Panc1 (cell line): ENCODE data around the gene GGT6.

Source experiments
- CTCF ChIP-seq: fragments of 450-650 bp; IDR thresholded peaks from 2 replicates; pipeline ENCODE4 v1.5.1; 2017; ENCODE audit warnings: mild to moderate bottlenecking
- POLR2AphosphoS5 ChIP-seq: IDR thresholded peaks from 2 replicates; pipeline ENCODE4 v1.6.1; 2012; ENCODE audit warnings: mild to moderate bottlenecking, low read depth, low read length, moderate library complexity
- TF ChIP-seq, protein P1 (sequence below), 2 experiments: IDR thresholded peaks; 2 replicates each; pipeline ENCODE4 v1.6.1; 2011 to 2012; ENCODE audit warnings: low read depth in 2 of 2, control low read depth in 1 of 2, low read length in 1 of 2, mild to moderate bottlenecking in 1 of 2, moderate library complexity in 1 of 2; ENCODE audit not compliant: insufficient read depth in 1 of 2

DNA sequence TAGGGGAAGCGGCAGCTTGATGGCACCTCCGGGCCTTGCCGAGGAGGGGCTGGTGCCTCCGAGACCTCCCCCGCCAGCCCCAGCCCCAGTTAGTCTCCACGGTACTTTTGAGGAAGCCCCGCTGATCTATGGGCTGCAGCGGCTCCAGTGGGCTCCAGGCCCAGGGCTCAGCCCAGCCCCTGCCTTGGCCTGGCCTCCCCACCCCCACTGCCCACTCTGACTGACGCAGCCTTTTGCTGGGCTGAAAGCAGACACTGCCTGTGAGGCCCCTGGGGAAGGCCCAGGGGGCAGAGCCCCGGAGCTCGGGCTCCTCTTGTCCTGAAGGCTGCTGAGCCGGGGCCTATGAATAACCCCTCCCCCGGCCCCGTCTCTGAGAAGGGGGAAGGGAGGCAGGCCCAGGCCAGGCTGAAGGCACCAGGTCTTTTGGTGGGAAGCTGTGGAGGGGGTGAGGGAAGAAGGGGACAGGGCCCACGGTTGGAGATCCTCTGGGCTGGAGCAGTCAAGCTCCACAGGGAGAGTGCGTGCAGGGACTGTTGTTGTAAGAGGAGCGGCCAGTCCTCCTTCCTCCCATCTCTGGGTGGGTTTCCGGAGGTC lies 16.4 kb upstream of the GGT6 start:
- TF ChIP-seq, protein P1, sequence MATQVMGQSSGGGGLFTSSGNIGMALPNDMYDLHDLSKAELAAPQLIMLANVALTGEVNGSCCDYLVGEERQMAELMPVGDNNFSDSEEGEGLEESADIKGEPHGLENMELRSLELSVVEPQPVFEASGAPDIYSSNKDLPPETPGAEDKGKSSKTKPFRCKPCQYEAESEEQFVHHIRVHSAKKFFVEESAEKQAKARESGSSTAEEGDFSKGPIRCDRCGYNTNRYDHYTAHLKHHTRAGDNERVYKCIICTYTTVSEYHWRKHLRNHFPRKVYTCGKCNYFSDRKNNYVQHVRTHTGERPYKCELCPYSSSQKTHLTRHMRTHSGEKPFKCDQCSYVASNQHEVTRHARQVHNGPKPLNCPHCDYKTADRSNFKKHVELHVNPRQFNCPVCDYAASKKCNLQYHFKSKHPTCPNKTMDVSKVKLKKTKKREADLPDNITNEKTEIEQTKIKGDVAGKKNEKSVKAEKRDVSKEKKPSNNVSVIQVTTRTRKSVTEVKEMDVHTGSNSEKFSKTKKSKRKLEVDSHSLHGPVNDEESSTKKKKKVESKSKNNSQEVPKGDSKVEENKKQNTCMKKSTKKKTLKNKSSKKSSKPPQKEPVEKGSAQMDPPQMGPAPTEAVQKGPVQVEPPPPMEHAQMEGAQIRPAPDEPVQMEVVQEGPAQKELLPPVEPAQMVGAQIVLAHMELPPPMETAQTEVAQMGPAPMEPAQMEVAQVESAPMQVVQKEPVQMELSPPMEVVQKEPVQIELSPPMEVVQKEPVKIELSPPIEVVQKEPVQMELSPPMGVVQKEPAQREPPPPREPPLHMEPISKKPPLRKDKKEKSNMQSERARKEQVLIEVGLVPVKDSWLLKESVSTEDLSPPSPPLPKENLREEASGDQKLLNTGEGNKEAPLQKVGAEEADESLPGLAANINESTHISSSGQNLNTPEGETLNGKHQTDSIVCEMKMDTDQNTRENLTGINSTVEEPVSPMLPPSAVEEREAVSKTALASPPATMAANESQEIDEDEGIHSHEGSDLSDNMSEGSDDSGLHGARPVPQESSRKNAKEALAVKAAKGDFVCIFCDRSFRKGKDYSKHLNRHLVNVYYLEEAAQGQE (IDR thresholded peaks at IDR 0.05; ENCODE audit: insufficient read depth in 1 of 2, low read depth in 2 of 2, low read length in 1 of 2), result no peak
- no peak for TF ChIP-seq CTCF
- no peak for TF ChIP-seq POLR2AphosphoS5
